Stimulated activated CD4-positive, alpha-beta T cell treated with anti-CD3 and anti-CD28 coated beads, Interleukin-12 subunit alpha, Interleukin-12 subunit beta, amount 100 ng/mL, for 48 hours (primary cell): ENCODE data around the gene BAHD1.

Experiments
- DNase-seq, 3 donors: peaks; one replicate each; pipeline ENCODE4 v3.0.0-alpha.2; 2020; ENCODE audit warnings: low read depth in 2 of 3, low spot score in 1 of 3

BAHD1 gene

GRCh38 chr15:40440743-40441564 lies at the start of gene BAHD1:
Gene BAHD1 (plus strand): TSS chr15:40440953. CDS start chr15:40458465, 17,512 bp downstream.
- peak; percentile 91 to 96 (median 92) for DNase-seq

- no peak for DNase-seq
These were observed 47.5 kb upstream of the BAHD1 start for GRCh38 chr15:40392986-40393948.

DNA sequence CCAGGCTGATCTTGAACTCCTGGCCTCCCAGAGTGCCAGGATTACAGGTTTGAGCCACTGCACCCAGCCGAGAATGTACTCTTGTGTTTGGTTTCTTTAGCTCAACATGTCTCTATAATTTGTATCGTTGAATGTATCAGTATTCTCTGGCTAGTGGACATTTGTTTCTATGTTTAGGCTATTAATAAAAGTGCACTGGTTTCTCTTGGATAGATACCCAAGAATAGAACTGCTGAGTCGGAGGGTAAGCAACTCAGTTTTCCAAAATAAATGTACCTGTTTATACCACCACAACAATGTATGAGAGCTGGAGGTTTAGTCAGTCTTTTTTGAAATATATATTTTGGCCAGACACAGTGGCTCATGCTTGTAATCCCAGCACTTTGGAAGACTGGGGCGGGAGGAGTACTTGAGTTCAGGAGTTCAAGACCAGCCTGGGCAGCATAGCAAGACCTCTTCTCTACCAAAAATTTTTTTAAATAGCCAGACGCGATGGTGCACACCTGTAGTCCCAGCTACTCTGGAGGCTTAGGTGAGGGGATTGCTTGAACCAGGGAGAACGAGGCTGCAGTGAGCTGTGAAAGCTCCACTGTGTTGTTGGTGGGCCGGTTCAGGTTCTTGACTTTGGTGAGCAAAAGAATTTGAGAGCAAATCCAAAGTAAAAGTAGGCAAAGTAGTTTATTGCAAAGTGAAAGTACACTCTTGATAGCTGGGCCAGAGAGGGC lies 42.9 kb upstream of the BAHD1 start:
- DNase-seq: no peak

DNA sequence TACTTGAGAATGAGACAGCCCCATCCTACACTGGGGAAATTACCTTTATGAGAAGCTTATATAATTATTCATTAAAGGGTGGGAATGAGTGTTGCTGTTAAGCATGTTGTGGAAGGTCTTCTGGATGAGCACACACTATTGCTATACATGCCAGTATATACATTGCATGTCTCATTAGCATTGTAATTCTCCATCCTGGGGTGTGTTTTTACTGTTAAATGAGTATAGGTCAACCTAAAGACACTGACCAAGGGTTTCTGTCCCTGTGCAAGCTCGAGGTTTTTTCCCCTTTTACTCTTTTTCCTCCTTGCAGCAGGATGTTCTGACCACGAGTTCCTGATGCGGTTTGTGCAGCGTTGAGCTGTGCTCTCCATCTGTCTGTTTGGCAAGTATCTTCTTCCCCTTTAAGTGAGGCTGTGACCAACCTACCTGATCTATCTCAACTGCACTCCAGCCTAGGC lies 42.3 kb upstream of the BAHD1 start:
- no peak for DNase-seq

GRCh38 chr15:40399370-40399769 lies 41.4 kb upstream of the BAHD1 start:
- DNase-seq: no peak

GRCh38 chr15:40405501-40406381 lies 35.0 kb upstream of the BAHD1 start, which contains the start of gene IVD:
Gene IVD (plus strand): TSS chr15:40405795. CDS start chr15:40405828, 33 bp downstream.
- peak; percentile 81 to 89 (median 85) for DNase-seq

- no peak for DNase-seq
These were observed 33.3 kb upstream of the BAHD1 start for GRCh38 chr15:40407330-40407990.

DNA sequence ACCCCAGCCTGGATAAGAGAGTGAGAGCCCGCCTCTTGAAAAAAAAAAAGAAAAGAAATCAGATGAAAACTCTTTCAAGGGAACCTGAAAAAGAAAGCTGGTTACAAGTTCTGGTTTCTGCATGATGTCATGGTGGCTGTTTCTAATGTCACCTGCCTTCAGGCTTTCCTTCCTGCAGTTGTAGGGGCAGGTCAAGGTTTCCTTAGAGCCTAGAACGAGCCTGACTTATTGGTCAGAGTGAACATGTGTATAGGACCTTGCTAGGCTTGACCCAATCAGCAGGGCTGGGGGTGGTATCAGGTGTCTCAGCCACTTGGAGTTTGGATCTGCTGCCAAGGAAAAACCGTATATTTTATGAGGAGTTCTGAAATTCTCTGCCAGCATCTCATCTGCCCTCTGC lies 31.4 kb upstream of the BAHD1 start:
- DNase-seq: no peak

DNA sequence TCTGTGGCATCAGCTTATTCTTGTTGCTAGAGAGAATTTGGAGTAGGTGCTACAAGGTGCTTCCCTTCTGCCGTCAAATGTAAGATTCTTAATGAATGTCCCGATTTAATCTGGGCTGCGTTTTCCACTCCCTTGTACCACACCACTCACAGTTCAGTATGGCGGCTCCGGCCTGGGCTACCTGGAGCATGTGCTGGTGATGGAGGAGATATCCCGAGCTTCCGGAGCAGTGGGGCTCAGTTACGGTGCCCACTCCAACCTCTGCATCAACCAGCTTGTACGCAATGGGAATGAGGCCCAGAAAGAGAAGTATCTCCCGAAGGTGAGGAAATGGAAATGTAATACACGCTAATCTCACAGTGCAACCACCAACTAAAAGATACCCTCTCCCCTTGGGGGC lies 30.3 kb upstream of the BAHD1 start:
- DNase-seq: no peak

GRCh38 chr15:40412095-40412759 lies 28.5 kb upstream of the BAHD1 start:
- no peak for DNase-seq

DNA sequence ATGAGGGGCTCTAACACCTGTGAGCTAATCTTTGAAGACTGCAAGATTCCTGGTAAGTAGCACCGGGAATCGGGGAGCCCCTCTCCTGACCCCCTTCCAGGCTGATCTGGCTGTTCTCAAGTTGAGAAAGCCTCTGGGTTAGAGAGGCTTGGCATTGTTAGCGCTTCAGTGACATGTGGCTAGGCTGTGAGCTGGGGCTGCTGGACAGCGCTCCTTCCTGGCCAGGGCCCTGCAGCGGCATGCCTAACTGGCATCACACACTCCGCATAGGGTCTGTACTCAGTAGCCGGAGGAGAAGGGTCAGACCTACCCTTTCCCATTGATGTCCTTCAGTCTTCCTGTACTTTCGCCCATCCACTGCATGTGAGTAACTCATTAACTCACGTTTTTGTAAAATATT lies 27.7 kb upstream of the BAHD1 start:
- no peak for DNase-seq

DNA sequence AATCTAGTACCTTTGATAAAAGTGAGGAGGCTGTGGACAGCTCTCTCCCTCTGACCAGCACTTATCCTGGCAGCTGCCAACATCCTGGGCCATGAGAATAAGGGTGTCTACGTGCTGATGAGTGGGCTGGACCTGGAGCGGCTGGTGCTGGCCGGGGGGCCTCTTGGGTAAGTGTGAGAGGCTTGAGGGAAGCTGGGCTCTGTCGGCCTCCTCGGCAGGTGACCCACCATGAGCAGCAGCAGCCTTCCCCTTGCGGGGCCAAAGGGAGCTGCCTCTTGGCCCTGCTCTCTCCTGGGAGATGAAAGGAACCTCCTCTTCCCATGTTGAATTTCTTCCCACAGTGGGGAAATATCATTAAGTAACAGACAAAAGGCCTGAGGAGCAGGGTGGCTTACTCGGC lies 25.9 kb upstream of the BAHD1 start:
- DNase-seq: no peak

- no peak for DNase-seq
These were observed 25.5 kb upstream of the BAHD1 start for GRCh38 chr15:40415226-40415625.

- no peak for DNase-seq
These were observed 24.7 kb upstream of the BAHD1 start for GRCh38 chr15:40416056-40416455.

DNA sequence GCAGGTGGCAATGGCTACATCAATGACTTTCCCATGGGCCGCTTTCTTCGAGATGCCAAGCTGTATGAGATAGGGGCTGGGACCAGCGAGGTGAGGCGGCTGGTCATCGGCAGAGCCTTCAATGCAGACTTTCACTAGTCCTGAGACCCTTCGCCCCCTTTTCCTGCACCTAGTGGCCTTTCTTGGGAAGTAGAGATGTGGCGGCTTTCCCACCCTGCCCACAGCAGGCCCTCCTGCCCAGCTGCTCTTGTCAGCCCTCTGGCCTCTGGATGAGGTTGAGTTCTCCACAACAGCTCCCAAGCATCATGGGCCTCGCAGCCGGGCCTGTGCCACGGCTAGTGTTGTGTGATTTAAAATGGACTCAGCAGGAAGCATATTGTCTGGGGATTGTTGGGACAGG lies 22.6 kb upstream of the BAHD1 start:
- DNase-seq: no peak

- DNase-seq: no peak
These were observed 20.6 kb upstream of the BAHD1 start for GRCh38 chr15:40420071-40420713.

GRCh38 chr15:40420793-40421192 lies 20.0 kb upstream of the BAHD1 start:
- DNase-seq: no peak
